Activated CD4-positive, CD25-positive, alpha-beta regulatory T cell treated with anti-CD3 and anti-CD28 coated beads, Interleukin-2, amount 50 U/mL, for 24 hours (primary cell): Measurements from ENCODE around the gene MYH7.

Experiments
- ATAC-seq, 2 donors: fragments of 150-1000 bp; cut with Tn5 transposase; one replicate each; pipeline ENCODE4 v1.10.0; 2021; ENCODE audit warnings: mild to moderate bottlenecking in 1 of 2, moderate library complexity in 1 of 2

The MYH7 gene

GRCh38 chr14:23385642-23386265, 49.7 kb downstream of the MYH7 start:
- ATAC-seq, result no peak

DNA sequence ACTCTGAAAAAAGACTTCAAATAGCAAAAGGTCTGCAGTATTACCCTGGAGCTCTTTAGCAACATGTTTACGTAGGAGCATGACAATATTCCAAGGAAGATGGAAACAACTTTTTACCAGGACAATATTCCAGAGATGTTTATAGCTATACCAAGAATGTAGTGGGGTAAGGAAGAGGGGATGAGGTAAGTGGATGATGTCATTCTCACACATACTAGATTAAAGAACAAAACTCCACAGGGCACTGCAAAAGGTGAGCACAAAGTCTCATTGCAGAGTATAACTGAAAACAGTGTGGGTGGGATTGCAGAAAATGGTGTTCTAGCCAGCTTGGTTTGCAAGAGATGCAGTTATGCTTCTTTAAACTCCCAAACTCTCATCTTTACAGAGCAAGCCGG, 50.2 kb downstream of the MYH7 start:
- ATAC-seq, result no peak

GRCh38 chr14:23384364-23385080, 50.9 kb downstream of the MYH7 start:
- ATAC-seq, result no peak

GRCh38 chr14:23382731-23383440, 52.6 kb downstream of the MYH7 start:
- no peak for ATAC-seq

- ATAC-seq, result no peak
These were observed 53.2 kb downstream of the MYH7 start for GRCh38 chr14:23382276-23382675.

GRCh38 chr14:23381871-23382270, 53.6 kb downstream of the MYH7 start:
- ATAC-seq, result no peak

DNA sequence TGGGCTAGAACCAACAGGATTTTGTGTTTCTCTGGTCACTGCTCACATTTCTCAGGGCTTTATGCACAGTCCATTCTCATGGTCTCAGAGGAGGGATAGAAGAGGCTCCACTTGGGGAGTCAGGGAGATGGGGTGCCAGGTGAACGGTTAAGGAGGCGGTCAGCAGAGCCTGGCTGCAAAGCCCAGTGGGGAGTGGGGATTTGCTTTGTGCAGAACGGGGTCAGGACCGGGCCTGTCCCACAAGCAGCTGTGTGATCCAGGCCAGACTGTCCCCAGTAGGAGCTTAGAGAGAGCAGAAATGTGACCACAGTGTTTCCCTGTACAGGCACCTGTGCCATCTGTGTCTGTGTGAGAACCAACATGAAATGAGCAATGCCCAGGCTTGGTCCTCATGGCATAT, 54.5 kb downstream of the MYH7 start:
- no peak for ATAC-seq

DNA sequence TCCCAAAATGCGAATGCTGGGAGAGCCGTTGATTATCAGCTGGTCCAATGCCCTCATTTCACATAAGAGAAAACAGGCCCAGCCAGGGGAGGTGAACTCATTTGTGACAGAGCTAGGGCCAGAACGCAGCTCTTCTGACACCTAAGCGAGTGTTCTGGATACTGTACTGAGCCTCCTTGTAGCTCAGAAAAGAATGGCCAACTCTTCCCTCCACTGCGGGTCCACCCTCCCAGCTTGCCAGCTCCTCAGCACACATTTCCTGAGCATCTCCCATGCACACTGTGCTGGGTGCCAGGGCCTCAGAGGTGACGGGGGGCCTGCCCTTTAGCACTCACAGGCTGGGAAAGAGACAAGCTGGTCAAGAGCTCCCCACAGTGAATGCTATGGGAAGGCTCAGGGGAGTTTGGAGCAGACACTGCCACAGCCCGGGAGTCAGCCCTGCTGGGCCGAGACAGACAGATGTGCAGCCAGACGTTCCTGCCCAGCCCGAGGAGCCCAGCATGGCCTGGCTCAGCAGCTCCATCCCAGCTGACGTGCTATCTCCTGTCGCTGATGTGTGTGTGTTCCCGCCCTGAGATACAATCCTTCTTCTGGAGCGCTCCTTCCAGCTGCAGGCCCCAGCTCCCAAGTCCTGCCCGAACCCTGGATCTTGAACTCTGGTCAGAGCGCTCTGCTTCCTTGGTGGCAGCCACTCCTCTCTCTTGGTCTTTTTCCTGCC, 55.1 kb downstream of the MYH7 start:
- ATAC-seq, result no peak

- ATAC-seq, result peak; percentile 77 to 80
These were observed 55.9 kb downstream of the MYH7 start for GRCh38 chr14:23379366-23380196.

DNA sequence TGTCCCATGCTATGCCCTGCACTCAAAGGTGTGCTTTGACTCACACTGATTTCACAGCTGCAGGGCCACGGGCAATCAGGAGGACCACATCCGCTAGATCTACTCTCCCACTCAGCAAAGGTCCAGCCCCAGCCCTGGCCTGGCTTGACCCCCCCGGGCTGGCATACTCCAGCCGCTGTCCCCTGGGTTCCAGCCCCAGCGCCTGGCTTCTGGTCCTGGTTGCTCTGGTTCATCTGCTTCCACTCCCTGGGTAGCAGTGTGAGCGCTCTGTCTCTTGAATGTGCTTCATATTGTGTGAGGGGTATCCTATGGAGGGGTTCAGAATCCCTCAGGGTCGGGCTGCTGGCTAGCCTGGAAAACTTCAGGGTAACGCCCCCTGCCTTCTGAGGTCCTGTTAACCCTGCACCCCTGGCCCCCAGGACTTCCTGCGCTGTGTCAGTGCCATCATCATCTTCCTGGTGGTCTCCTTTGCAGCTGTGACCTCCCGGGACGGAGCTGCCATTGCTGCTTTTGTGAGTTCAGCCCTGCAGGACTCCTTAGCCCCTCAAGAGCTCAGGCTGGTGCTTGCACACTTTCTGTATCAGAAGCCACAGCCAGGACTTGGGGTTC, 56.7 kb downstream of the MYH7 start:
- no peak for ATAC-seq

DNA sequence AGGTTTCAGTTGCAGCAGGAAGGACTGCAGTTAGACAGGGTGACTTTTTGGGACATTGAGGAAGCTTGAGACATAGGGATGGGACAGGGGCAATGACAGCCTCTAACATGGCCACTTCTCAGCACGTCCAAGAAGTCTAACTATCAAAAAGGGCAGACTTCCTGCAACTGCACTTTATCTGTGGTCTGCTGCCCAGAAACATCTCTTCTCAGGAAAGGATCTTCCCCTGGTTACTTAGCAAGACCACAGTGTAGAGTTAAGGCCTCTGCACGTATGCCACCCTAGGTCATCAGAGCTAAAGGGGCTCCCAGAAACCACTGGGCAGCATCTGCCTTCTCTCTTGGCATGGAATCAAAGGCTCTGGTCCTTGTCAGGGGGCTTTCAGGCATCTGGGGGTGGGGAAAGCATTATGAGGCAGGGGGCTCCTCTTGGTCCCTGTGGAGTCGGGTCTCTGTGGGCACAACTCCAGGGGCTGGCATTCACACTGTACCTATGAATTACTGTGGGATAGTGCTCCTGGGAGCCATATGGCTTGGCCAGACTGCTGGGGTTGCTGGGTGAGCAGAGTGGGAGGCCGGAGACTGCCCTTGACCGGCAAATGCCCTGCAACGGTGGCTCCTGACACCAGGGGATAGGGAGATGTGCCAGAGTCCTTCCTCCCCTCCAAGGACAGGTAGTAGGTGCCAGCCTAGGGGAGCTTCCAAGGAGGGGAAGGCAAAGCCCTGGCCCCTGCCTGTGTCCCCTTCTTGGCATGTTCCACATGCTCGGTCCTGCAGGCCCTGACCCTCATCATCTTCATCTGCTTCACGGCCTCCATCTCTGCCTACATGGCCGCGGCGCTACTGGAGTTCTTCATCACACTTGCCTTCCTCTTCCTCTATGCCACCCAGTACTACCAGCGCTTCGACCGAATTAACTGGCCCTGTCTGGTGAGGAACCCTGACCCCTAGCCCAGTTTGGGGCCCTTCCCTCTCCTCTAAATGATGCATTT, 57.6 kb downstream of the MYH7 start:
- ATAC-seq, result no peak

DNA sequence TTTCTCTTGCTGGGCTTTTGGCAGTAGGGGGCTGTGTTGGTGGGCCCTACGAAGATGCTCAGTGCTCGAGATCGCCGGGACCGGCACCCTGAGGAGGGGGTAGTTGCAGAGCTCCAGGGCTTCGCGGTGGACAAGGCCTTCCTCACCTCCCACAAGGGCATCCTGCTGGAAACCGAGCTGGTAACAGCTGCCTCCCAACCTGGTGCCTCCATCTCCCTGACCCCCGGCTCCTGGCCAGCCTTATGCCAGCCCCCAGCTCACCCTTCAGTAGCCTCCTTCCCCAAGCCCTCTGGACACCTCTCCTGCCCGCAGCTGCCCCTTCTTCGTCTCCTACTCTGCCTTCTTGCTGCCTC, 58.3 kb downstream of the MYH7 start:
- no peak for ATAC-seq

DNA sequence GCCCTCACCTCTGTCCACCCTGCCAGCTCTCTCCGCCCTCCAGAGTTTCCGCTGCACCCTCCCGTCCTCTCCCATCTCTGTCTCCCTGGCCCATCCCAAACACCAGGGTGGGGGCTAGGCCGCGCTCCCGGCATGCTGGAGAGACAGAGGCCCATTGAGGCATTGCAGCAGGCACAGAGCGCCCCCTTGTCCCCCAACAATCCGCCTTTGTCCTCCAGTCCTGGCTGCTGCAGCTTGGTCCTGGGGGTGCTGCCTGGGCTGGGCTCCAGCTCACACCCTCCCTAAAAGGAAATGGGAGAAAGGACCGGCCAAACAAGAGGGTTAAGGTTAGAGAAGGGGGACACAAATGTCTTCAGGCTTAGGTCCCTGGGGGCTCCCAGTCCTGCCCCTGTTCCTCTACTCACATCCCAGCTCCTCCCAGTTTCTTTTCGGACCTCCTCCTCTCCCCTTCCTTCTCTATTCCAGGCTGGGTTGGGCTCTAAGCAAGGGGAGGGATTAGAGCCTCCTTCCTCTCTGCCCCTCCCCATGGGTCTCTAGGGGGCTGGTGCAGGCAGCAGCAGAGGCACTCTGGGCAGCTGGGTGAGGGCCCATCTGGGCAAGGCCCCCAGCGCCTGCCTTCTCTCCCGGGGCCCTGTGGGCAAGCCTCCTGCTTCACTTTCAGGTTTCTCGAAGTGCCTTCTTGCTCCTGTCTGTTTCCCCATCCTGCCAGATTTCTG, 58.8 kb downstream of the MYH7 start, which contains the start of gene CMTM5:
TSS of gene CMTM5 (plus strand) at position 565 of the 716 bp plus-strand sequence. CDS start 206 bp downstream, outside the sequence.
- ATAC-seq, result no peak

DNA sequence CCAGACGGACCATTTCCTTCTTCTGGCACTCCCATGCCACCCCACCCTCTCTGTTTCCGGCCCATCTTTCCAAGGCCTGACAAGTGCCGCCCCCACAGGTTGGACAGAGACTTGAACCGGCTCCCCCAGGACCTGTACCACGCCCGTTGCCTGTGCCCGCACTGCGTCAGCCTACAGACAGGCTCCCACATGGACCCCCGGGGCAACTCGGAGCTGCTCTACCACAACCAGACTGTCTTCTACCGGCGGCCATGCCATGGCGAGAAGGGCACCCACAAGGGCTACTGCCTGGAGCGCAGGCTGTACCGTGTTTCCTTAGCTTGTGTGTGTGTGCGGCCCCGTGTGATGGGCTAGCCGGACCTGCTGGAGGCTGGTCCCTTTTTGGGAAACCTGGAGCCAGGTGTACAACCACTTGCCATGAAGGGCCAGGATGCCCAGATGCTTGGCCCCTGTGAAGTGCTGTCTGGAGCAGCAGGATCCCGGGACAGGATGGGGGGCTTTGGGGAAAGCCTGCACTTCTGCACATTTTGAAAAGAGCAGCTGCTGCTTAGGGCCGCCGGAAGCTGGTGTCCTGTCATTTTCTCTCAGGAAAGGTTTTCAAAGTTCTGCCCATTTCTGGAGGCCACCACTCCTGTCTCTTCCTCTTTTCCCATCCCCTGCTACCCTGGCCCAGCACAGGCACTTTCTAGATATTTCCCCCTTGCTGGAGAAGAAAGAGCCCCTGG, 59.8 kb downstream of the MYH7 start:
- ATAC-seq, result no peak

- ATAC-seq, result no peak
These were observed 62.4 kb downstream of the MYH7 start for GRCh38 chr14:23373041-23373440.

DNA sequence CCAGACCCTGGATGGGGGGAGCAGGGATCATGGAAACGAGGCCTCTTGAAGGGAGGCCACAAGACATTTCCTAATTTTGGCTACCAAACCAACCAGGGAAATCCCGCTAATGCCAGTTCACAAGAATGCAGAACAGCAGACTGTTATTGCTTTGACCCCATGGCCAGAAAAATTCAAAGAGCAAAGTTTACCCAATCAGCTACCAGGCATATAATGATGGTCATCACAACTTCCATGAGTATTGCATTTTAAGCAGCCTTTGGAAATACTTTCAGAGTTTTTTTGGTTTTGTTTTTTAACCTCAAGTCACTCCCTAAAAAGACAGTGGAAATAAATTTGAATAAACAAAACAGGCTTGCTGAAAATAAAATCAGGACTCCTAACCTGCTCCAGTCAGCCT, 63.0 kb downstream of the MYH7 start, which contains the start of gene IL25:
TSS of gene IL25 (plus strand) at position 301 of the 400 bp plus-strand sequence.
- ATAC-seq, result no peak

GRCh38 chr14:23371865-23372264, 63.6 kb downstream of the MYH7 start:
- no peak for ATAC-seq

DNA sequence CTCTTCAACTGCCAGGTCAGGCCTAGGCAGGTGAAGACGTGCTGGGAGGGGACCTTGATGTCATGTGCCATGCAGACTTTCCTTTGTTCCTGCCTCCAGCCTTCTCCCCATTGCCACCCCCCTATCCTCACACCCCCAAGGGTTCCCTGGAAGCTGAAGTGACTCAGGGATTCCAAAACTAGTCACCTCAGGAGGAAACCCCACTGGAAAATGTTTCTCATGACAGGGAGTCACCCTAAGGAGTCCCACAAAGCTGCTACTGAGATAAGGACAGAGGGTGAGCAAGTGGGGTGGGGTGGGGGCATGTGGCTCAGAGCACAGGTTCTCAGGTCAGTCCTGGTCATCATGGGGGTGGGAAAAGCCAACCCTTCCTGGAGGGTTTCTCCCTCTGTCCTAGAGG, 65.2 kb downstream of the MYH7 start:
- no peak for ATAC-seq

DNA sequence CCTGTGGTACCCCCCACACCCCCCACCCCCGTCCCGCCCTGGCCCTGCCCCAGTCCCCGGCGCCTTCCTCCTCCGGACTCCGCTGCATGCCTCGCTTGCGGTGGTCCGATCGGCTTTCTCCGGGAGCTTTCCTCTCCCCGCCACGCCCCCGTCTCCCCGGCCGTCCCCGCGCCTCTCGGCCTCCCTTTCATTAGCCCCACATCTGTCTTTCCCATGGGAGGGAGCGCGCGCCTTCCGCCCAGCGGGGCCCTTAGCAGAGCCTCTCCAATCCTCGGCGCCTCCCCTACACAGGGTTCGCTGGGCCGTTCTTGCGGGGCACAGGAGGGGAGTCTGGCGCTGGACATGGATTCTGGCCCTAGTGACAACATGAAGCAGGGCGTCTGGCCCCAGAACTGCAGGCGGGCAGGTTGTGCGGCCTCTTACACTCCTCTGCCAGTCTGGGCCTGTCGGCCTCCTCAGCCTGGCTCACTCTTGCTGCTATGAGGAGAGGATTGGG, 69.0 kb downstream of the MYH7 start:
- ATAC-seq, result no peak
